Common myeloid progenitor, CD34-positive (primary cell): ENCODE measurements around the gene CTNNA2.
"Not testable (repeated sequence)": the region's sequence is repeated elsewhere in the genome, so short reads cannot be mapped to it uniquely, and the experiment has no call there.

Experiments used
- CTCF ChIA-PET: fragments of 350-600 bp; sonication (Branson Sonifier 250); formaldehyde crosslinking; loops from one replicate; lab custom pipeline; 2021; ENCODE audit warnings: antibody characterized with exemption; lab: Charles Lee
- POLR2A ChIA-PET: fragments of 350-600 bp; sonication (Branson Sonifier 250); formaldehyde crosslinking; loops from one replicate; lab custom pipeline; 2021; ENCODE audit warnings: antibody characterized with exemption; lab: Charles Lee
- DNase-seq, 3 donors: peaks; one replicate each; pipeline versions ENCODE4 v3.0.0 to v3.0.0-alpha.2; 2013
- H3K27ac ChIP-seq, 2 experiments: 1 replicate in 1 of 2; 2 replicates in 1 of 2; pipeline ENCODE4 v1.7.0; 2013; ENCODE audit warnings: inconsistent platforms in 2 of 2, low read length in 2 of 2, mild to moderate bottlenecking in 2 of 2, low read depth in 1 of 2, moderate library complexity in 1 of 2; ENCODE audit not compliant: severe bottlenecking in 2 of 2, insufficient read depth in 1 of 2, poor library complexity in 1 of 2
- H3K27me3 ChIP-seq, 5 experiments: replicated peaks in 2 of 5; 1 replicate in 3 of 5; 2 replicates in 2 of 5; pipeline versions ENCODE4 v1.6.1 to v1.7.0; 2013; ENCODE audit warnings: low read length in 4 of 5, mild to moderate bottlenecking in 2 of 5, moderate library complexity in 2 of 5, inconsistent platforms in 1 of 5; ENCODE audit not compliant: insufficient read depth in 5 of 5, control insufficient read depth in 4 of 5
- H3K36me3 ChIP-seq, 4 experiments: 1 replicate in 2 of 4; 2 replicates in 2 of 4; pipeline versions ENCODE4 v1.6.1 to v1.7.0; 2013; ENCODE audit warnings: low read length in 3 of 4, control low read depth in 1 of 4, mild to moderate bottlenecking in 1 of 4; ENCODE audit not compliant: control insufficient read depth in 4 of 4, insufficient read depth in 4 of 4
- H3K4me1 ChIP-seq, 4 experiments: 1 replicate in 3 of 4; 2 replicates in 1 of 4; pipeline versions ENCODE4 v1.6.1 to v1.7.1; 2013; ENCODE audit warnings: low read length in 3 of 4, mild to moderate bottlenecking in 3 of 4, control low read depth in 1 of 4, inconsistent platforms in 1 of 4, moderate library complexity in 1 of 4; ENCODE audit not compliant: control insufficient read depth in 4 of 4, insufficient read depth in 4 of 4; ENCODE audit errors: control extremely low read depth in 1 of 4
- H3K4me3 ChIP-seq, 7 experiments: 1 replicate in 4 of 7; 2 replicates in 3 of 7; pipeline versions ENCODE4 v1.5.1 to v1.7.0; 2013; ENCODE audit warnings: mild to moderate bottlenecking in 7 of 7, low read length in 6 of 7, moderate library complexity in 6 of 7, inconsistent platforms in 2 of 7, low read depth in 2 of 7, control low read depth in 1 of 7; ENCODE audit not compliant: insufficient read depth in 4 of 7, control insufficient read depth in 1 of 7; ENCODE audit errors: extremely low read depth in 1 of 7
- H3K9me3 ChIP-seq, 5 experiments: 1 replicate in 4 of 5; 2 replicates in 1 of 5; pipeline versions ENCODE4 v1.6.1 to v1.7.1; 2013; ENCODE audit warnings: low read length in 4 of 5, mild to moderate bottlenecking in 2 of 5, inconsistent platforms in 1 of 5, low read depth in 1 of 5, moderate library complexity in 1 of 5; ENCODE audit not compliant: control insufficient read depth in 4 of 5, insufficient read depth in 2 of 5; ENCODE audit errors: control extremely low read depth in 1 of 5
- WGBS: methylation state at CpG from one replicate; pipeline ENCODE4 v1.1.5; 2013; ENCODE audit not compliant: insufficient coverage; 5-methylcytosine and 5-hydroxymethylcytosine counted together

CTNNA2 gene

GRCh38 chr2:80078290-80079036 lies 565.6 kb downstream of the CTNNA2 start:
- POLR2A ChIA-PET: no interaction called here
- Histone ChIP-seq H3K27me3 (peaks cover 0 to 45% (median 11%) of the 10 kb centered on the region in 5 experiments), H3K4me1 (peaks cover 0 to 3% (median under 1%) of the 10 kb centered on the region in 4 experiments), H3K27ac (no peak overlapping the region), H3K4me3 (no peak overlapping the region), H3K36me3 (no peaks in the 10 kb centered on the region), H3K9me3 (no peaks in the 10 kb centered on the region)
- 79% methylated on average over 2 of the region's 6 CpGs for WGBS
- DNase-seq: no peak
- CTCF ChIA-PET: interaction anchor here (1.3 kb wide), 1 partner anchor 10 kb away, joined by 3 read pairs; no protein-coding TSS in a partner anchor

GRCh38 chr2:80080957-80081356 lies 568.1 kb downstream of the CTNNA2 start:
- CTCF ChIA-PET: interaction anchor here (0.8 kb wide), 1 partner anchor 44 kb away, joined by 3 read pairs; no protein-coding TSS in a partner anchor

GRCh38 chr2:80086831-80087230 lies 574.0 kb downstream of the CTNNA2 start:
- CTCF ChIA-PET: no interaction called here
- Histone ChIP-seq H3K27ac (no peak overlapping the region), H3K27me3 (peaks cover 0 to 14% (median 3%) of the 10 kb centered on the region in 5 experiments), H3K9me3 (no peaks in the 10 kb centered on the region), H3K36me3 (no peaks in the 10 kb centered on the region), H3K4me1 (no peaks in the 10 kb centered on the region), H3K4me3 (no peak overlapping the region)
- 90% methylated on average over 2 of the region's 2 CpGs for WGBS
- DNase-seq: no peak
- POLR2A ChIA-PET: no interaction called here

More at GRCh38 chr2:80080957-80081356, 568.1 kb downstream of the CTNNA2 start:
- 60% methylated on average over 1 of the region's 9 CpGs for WGBS
- Histone ChIP-seq H3K9me3 (no peaks in the 10 kb centered on the region), H3K27me3 (peaks cover 0 to 36% (median 17%) of the 10 kb centered on the region in 5 experiments), H3K4me3 (no peak overlapping the region), H3K36me3 (no peaks in the 10 kb centered on the region), H3K4me1 (peaks cover 0 to 3% (median under 1%) of the 10 kb centered on the region in 4 experiments), H3K27ac (no peak overlapping the region)
- POLR2A ChIA-PET: no interaction called here
- peak in 2 of 3 donors; percentile 19 to 20 for DNase-seq

- Histone ChIP-seq H3K36me3 (no peaks in the 10 kb centered on the region), H3K27ac (no peak overlapping the region), H3K9me3 (no peaks in the 10 kb centered on the region), H3K4me1 (no peaks in the 10 kb centered on the region), H3K4me3 (no peak overlapping the region), H3K27me3 (peaks cover 0 to 2% (median 0%) of the 10 kb centered on the region in 5 experiments)
- WGBS: 91% methylated on average over 4 of the region's 4 CpGs
- ChIA-PET POLR2A (no interaction called here), CTCF (interaction anchor here (1.0 kb wide), 1 partner anchor 17 kb away, joined by 3 read pairs; no protein-coding TSS in a partner anchor)
- no peak for DNase-seq
Measured at GRCh38 chr2:80091237-80091636, 578.4 kb downstream of the CTNNA2 start.

- Histone ChIP-seq H3K4me1 (no peaks in the 10 kb centered on the region), H3K4me3 (no peak overlapping the region), H3K9me3 (no peaks in the 10 kb centered on the region), H3K27me3 (peaks cover 0 to 2% (median 0%) of the 10 kb centered on the region in 5 experiments), H3K36me3 (no peaks in the 10 kb centered on the region), H3K27ac (no peak overlapping the region)
- ChIA-PET POLR2A (no interaction called here), CTCF (no interaction called here)
- DNase-seq: no peak
Measured at GRCh38 chr2:80092474-80092873, 579.6 kb downstream of the CTNNA2 start.

DNA sequence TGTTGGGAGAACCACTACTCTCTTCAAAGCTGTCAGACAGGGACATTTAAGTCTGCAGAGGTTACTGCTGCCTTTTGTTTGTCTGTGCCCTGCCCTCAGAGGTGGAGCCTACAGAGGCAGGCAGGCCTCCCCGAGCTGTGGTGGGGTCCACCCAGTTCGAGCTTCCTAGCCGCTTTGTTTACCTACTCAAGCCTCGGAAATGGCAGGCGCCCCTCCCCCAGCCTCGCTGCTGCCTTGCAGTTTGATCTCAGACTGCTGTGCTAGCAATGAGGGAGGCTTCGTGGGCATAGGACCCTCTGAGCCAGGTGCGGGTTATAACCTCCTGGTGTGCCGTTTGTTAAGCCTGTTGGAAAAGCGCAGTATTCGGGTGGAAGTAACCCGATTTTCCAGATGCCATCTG lies 585.7 kb downstream of the CTNNA2 start:
- H3K27ac ChIP-seq, POLR2A ChIA-PET, H3K9me3 ChIP-seq: not testable (repeated sequence)

GRCh38 chr2:80102026-80102425 lies 589.2 kb downstream of the CTNNA2 start:
- CTCF ChIA-PET: no interaction called here

More for the DNA sequence above, 585.7 kb downstream of the CTNNA2 start:
- H3K4me3 ChIP-seq, H3K27me3 ChIP-seq, DNase-seq, H3K4me1 ChIP-seq, H3K36me3 ChIP-seq, CTCF ChIA-PET: not testable (repeated sequence)
- 94% methylated on average over 11 of the region's 12 CpGs for WGBS

More at GRCh38 chr2:80102026-80102425, 589.2 kb downstream of the CTNNA2 start:
- WGBS: no CpG with 5 or more reads among the region's 1 CpG
- peaks cover 0 to 2% (median 0%) of the 10 kb centered on the region in 5 experiments for H3K9me3 ChIP-seq
- no peak overlapping the region for H3K4me3 ChIP-seq
- POLR2A ChIA-PET: no interaction called here
- no peaks in the 10 kb centered on the region for H3K4me1 ChIP-seq
- no peaks in the 10 kb centered on the region for H3K27me3 ChIP-seq
- H3K27ac ChIP-seq: no peak overlapping the region
- H3K36me3 ChIP-seq: no peaks in the 10 kb centered on the region
- DNase-seq: no peak
